Mesodermal cell (in vitro differentiated cells): ENCODE measurements around the gene GPATCH4.
"Not testable (repeated sequence)": the region's sequence is repeated elsewhere in the genome, so short reads cannot be mapped to it uniquely, and the experiment has no call there.

Experiments
- H3K27ac ChIP-seq: 2 replicates; pipeline ENCODE4 v1.7.0; 2013; ENCODE audit warnings: mild to moderate bottlenecking, low read depth, low read length, moderate library complexity; ENCODE audit not compliant: severe bottlenecking
- H3K36me3 ChIP-seq: 2 replicates; pipeline ENCODE4 v1.7.1; 2013; ENCODE audit warnings: mild to moderate bottlenecking, low read length, moderate library complexity; ENCODE audit not compliant: control insufficient read depth, insufficient read depth
- H3K4me1 ChIP-seq: one replicate; pipeline ENCODE4 v1.7.1; 2013; ENCODE audit warnings: mild to moderate bottlenecking, low read length; ENCODE audit not compliant: insufficient read depth, control insufficient read depth, poor library complexity, severe bottlenecking
- H3K4me3 ChIP-seq: 2 replicates; pipeline ENCODE4 v1.7.0; 2013; ENCODE audit warnings: low read length, control low read depth, mild to moderate bottlenecking; ENCODE audit not compliant: insufficient read depth, poor library complexity, severe bottlenecking; ENCODE audit errors: extremely low read depth
- H3K9me3 ChIP-seq: 2 replicates; pipeline ENCODE4 v1.7.1; 2013; ENCODE audit warnings: mild to moderate bottlenecking, low read length, moderate library complexity; ENCODE audit not compliant: control insufficient read depth
- WGBS, 2 experiments: methylation state at CpG; one replicate each; pipeline ENCODE4 v1.1.5; 2013; ENCODE audit warnings: missing lambda C conversion rate in 2 of 2; ENCODE audit not compliant: insufficient coverage in 2 of 2; 5-methylcytosine and 5-hydroxymethylcytosine counted together

The GPATCH4 gene

GRCh38 chr1:156610072-156610471 is 8.8 kb upstream of the GPATCH4 start:
- H3K9me3 ChIP-seq, H3K36me3 ChIP-seq, H3K4me3 ChIP-seq, H3K27ac ChIP-seq, H3K4me1 ChIP-seq: not testable (repeated sequence)
- WGBS, 2 experiments: 94% methylated on average over 4 to 6 of the region's 9 CpGs

DNA sequence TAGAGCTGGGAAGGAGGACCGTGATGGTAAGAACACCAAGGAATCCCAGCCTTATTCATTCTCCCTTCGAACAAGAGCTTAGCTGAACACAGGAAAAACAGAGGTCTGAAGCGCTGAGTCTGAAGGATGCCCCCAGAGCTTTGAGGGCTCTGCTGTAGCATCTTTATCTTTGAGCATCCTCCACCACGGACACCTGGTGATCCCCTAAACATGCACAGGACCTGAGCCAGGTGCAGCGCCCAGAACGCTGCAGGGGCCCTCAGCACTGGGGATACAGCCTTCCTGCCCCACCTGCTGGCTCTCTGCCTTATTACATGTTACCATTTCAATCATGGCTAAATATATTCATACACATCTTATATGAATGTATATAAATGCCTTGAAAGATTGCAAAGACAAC is 7.7 kb upstream of the GPATCH4 start:
- H3K27ac ChIP-seq: no peak overlapping the region
- WGBS, 2 experiments: 43 to 82% methylated on average over 2 to 6 of the region's 6 CpGs
- no peaks in the 10 kb centered on the region for H3K4me1 ChIP-seq
- no peaks in the 10 kb centered on the region for H3K36me3 ChIP-seq
- H3K4me3 ChIP-seq: no peak overlapping the region
- no peaks in the 10 kb centered on the region for H3K9me3 ChIP-seq

DNA sequence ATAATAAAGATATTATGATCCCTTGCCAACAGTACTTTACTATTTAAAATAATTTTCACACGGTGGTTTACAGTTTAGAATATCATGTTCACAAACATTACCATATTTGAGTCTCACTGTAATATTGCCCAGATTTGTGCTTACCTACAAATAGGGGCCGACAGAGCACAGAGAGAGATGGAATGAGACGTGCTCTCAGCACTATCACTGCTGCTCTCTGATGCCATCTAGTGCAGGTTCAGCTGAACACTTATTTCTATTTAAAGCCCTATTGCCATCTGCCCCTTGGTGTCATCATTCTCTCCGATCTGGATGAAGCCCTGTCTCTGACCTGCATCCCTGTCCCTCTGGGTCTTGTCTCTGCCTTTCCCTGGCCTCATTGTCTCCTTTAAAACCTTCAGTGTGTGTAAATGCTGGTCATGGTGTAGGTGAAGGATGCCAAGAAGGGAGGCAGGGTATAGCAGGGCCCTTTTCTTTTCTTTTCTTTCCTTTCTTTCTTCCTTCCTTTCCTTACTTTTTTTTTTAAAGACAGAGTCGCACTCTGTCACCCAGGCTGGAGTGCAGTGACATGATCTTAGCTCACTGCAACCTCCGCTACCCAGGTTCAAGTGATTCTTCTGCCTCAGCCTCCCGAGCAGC is 6.9 kb upstream of the GPATCH4 start:
- no peaks in the 10 kb centered on the region for H3K4me1 ChIP-seq
- 44 to 46% methylated on average over 6 of the region's 7 CpGs for WGBS, 2 experiments

DNA sequence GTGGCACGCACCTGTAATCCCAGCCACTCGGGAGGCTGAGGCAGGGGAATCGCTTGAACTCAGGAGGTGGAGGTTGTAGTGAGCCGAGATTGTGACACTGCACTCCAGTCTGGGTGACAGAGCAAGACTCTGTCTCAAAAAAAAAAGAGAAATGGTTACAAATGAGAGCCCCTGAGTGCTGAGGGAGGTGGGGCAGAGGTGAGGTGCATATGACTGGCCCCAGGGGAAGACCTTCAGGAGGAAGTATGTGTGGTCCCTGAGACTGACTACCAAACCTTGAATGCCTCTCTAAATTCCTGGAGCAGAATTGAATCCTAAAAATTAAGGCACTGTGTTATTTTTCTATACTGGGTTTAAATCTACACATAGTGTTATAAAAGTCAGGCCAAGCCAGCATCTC is 6.1 kb upstream of the GPATCH4 start:
- H3K9me3 ChIP-seq, H3K4me3 ChIP-seq, H3K4me1 ChIP-seq, H3K36me3 ChIP-seq, H3K27ac ChIP-seq: not testable (repeated sequence)
- 94% methylated on average over 4 of the region's 4 CpGs; no CpG with 5 or more reads in 1 of the 2 experiments for WGBS, 2 experiments

More for the DNA sequence above, 6.9 kb upstream of the GPATCH4 start:
- H3K9me3 ChIP-seq: no peaks in the 10 kb centered on the region
- no peak overlapping the region for H3K4me3 ChIP-seq
- H3K36me3 ChIP-seq: no peaks in the 10 kb centered on the region
- no peak overlapping the region for H3K27ac ChIP-seq

- H3K4me3 ChIP-seq: no peak overlapping the region
- no peaks in the 10 kb centered on the region for H3K4me1 ChIP-seq
- H3K36me3 ChIP-seq: peaks cover 22% of the 10 kb centered on the region
- no peak overlapping the region for H3K27ac ChIP-seq
- H3K9me3 ChIP-seq: no peaks in the 10 kb centered on the region
- WGBS, 2 experiments: 41 to 44% methylated on average over 8 of the region's 10 CpGs
Observed at GRCh38 chr1:156602557-156602993, 1.3 kb upstream of the GPATCH4 start.

DNA sequence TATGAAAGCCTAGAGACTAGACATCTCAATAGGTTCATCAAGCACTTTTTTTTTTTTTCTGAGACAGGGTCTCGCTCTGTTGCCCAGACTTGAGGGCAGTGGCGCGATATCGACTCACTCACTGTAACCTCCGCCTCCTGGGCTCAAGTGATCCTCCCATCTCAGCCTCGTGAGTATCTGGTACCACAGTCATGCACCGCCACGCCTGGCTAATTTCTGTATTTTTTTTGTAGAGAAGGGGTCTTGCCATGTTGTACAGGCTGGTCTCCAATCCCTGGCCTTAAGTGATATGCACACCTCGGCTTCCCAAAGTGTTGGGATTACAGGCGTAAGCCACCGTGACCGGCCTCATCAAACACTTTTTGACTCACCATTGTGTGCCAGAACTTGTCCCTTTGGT is 613 bp upstream of the GPATCH4 start:
- Histone ChIP-seq H3K4me1 (no peaks in the 10 kb centered on the region), H3K36me3 (peaks cover 29% of the 10 kb centered on the region), H3K9me3 (no peaks in the 10 kb centered on the region), H3K4me3 (peak overlapping the region; percentile 75), H3K27ac (peak overlapping the region; percentile 85)
- 90 to 92% methylated on average over 9 to 11 of the region's 12 CpGs for WGBS, 2 experiments

- peak overlapping the region; percentile 75 for H3K4me3 ChIP-seq
- H3K27ac ChIP-seq: peak overlapping the region; percentile 85
- H3K4me1 ChIP-seq: no peaks in the 10 kb centered on the region
- peaks cover 40% of the 10 kb centered on the region for H3K36me3 ChIP-seq
- 1 to 5% methylated on average over 12 to 13 of the region's 13 CpGs for WGBS, 2 experiments
- H3K9me3 ChIP-seq: no peaks in the 10 kb centered on the region
Observed at GRCh38 chr1:156600733-156601121, 552 bp downstream of the GPATCH4 start.

GRCh38 chr1:156599811-156600210 is 1.5 kb downstream of the GPATCH4 start:
- 93% methylated on average over 2 of the region's 3 CpGs; no CpG with 5 or more reads in 1 of the 2 experiments for WGBS, 2 experiments
- Histone ChIP-seq H3K27ac (no peak overlapping the region), H3K9me3 (no peaks in the 10 kb centered on the region), H3K4me1 (no peaks in the 10 kb centered on the region), H3K4me3 (no peak overlapping the region), H3K36me3 (peaks cover 47% of the 10 kb centered on the region)

DNA sequence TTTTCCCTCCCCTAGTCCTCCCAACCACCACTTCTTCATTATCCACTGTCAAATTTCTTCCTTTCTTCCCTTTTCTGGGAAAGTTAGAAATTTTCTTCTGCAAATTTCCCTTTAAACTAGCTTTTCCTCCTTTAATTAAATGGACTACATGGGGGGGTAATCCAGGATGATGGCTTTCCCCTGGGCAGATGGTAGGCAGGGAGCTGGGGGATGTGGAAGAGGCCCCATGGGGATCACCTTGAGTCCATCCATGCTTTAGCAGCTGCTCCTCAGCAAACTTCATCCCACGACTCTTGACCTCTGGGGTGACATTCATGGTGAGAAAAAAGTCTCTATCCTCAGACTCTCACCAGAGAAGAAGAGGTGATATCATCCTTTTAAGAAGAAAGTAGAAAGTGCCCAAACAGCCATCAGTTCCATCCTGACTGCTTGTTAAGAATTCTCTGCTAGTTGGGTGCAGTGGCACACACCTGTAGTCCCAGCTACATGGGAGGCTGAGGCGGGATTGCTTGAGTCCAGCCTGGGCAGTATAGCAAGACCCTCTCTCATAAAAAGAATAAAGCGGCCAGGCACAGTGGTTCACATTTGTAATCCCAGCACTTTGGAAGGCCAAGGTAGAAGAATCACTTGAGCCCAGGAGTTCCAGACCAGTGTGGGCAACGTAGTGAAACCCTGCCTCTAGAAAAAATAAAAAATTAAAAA is 2.4 kb downstream of the GPATCH4 start:
- H3K9me3 ChIP-seq: no peaks in the 10 kb centered on the region
- H3K4me1 ChIP-seq: no peaks in the 10 kb centered on the region
- 100% methylated on average over 2 of the region's 4 CpGs; no CpG with 5 or more reads in 1 of the 2 experiments for WGBS, 2 experiments
- no peak overlapping the region for H3K27ac ChIP-seq
- no peak overlapping the region for H3K4me3 ChIP-seq
- peaks cover 57% of the 10 kb centered on the region for H3K36me3 ChIP-seq

GRCh38 chr1:156598125-156598524 is 3.2 kb downstream of the GPATCH4 start:
- H3K9me3 ChIP-seq: no peaks in the 10 kb centered on the region
- 91 to 94% methylated on average over 5 of the region's 5 CpGs for whole genome bisulfite sequencing, 2 experiments
- H3K4me1 ChIP-seq: no peaks in the 10 kb centered on the region
- H3K36me3 ChIP-seq: peaks cover 64% of the 10 kb centered on the region
- H3K27ac ChIP-seq: no peak overlapping the region
- H3K4me3 ChIP-seq: no peak overlapping the region

- H3K9me3 ChIP-seq: no peaks in the 10 kb centered on the region
- 100% methylated on average over 1 of the region's 3 CpGs; no CpG with 5 or more reads in 1 of the 2 experiments for WGBS, 2 experiments
- H3K4me3 ChIP-seq: no peak overlapping the region
- peaks cover 69% of the 10 kb centered on the region for H3K36me3 ChIP-seq
- no peaks in the 10 kb centered on the region for H3K4me1 ChIP-seq
- no peak overlapping the region for H3K27ac ChIP-seq
Observed at GRCh38 chr1:156596426-156596825, 4.9 kb downstream of the GPATCH4 start.
